ENCODE results near the gene ZSCAN10.

ZSCAN10 gene

GRCh38 chr16:3068487-3068886 is 30.6 kb downstream of the ZSCAN10 start:
- no peak for DNase-seq (ENCODE audit: low read depth in 2 of 2)
- no peak for TF ChIP-seq CTCF (IDR thresholded peaks at IDR 0.05; ENCODE audit: low read depth, low read length)
- H3K4me3 ChIP-seq (replicated peaks in 1 of 2; ENCODE audit: low read depth in 2 of 2, low read length in 2 of 2), result no peak overlapping the region

GRCh38 chr16:3066440-3066748 is 32.7 kb downstream of the ZSCAN10 start:
- DNase-seq (ENCODE audit: low read depth in 2 of 2), result no peak
- peak overlapping the region; percentile 0 to 58 for H3K4me3 ChIP-seq (replicated peaks in 1 of 2; ENCODE audit: low read depth in 2 of 2, low read length in 2 of 2)
- no peak for TF ChIP-seq CTCF (IDR thresholded peaks at IDR 0.05; ENCODE audit: low read depth, low read length)

GRCh38 chr16:3065742-3066439 is 33.2 kb downstream of the ZSCAN10 start:
- TF ChIP-seq CTCF (IDR thresholded peaks at IDR 0.05; ENCODE audit: low read depth, low read length), result no peak
- DNase-seq (ENCODE audit: low read depth in 2 of 2), result peak in 1 of 2 donors; percentile 19
- peak overlapping the region; percentile 0 to 58 for H3K4me3 ChIP-seq (replicated peaks in 1 of 2; ENCODE audit: low read depth in 2 of 2, low read length in 2 of 2)

- H3K4me3 ChIP-seq (replicated peaks in 1 of 2; ENCODE audit: low read depth in 2 of 2, low read length in 2 of 2), result peak within 1 kb of the TSS; percentile 8 to 58
- peak; percentile 84 to 95 for DNase-seq (ENCODE audit: low read depth in 2 of 2)
- TF ChIP-seq CTCF (IDR thresholded peaks at IDR 0.05; ENCODE audit: low read depth, low read length), result no peak
These were observed 33.9 kb downstream of the ZSCAN10 start, which contains the start of gene IL32 for GRCh38 chr16:3065069-3065741. IL32 (plus strand) TSS chr16:3065640; CDS start chr16:3065812, 172 bp downstream.

GRCh38 chr16:3063625-3064386 is 35.3 kb downstream of the ZSCAN10 start:
- TF ChIP-seq CTCF (IDR thresholded peaks at IDR 0.05; ENCODE audit: low read depth, low read length), result no peak
- DNase-seq (ENCODE audit: low read depth in 2 of 2), result no peak
- H3K4me3 ChIP-seq (replicated peaks in 1 of 2; ENCODE audit: low read depth in 2 of 2, low read length in 2 of 2), result no peak overlapping the region

- no peak for TF ChIP-seq CTCF (IDR thresholded peaks at IDR 0.05; ENCODE audit: low read depth, low read length)
- DNase-seq (ENCODE audit: low read depth in 2 of 2), result no peak
These were observed 36.5 kb downstream of the ZSCAN10 start for GRCh38 chr16:3062553-3062952.

More at GRCh38 chr16:3062553-3062952, 36.5 kb downstream of the ZSCAN10 start:
- H3K4me3 ChIP-seq (replicated peaks in 1 of 2; ENCODE audit: low read depth in 2 of 2, low read length in 2 of 2), result no peak overlapping the region
